Tibial nerve (tissue), 4 donors: ENCODE data around the gene GABRA1.

Experiments
- EP300 ChIP-seq, 2 donors: sonication (generic); formaldehyde crosslinking; IDR thresholded peaks; one replicate each; pipeline ENCODE4 v1.6.1; 2017; ENCODE audit warnings: antibody characterized with exemption in 2 of 2, mild to moderate bottlenecking in 1 of 2
- POLR2A ChIP-seq, 2 donors: fragments of 450-650 bp; IDR thresholded peaks; one replicate each; pipeline ENCODE4 v1.6.1; 2017; ENCODE audit warnings: antibody characterized with exemption in 2 of 2, mild to moderate bottlenecking in 2 of 2, moderate library complexity in 2 of 2
- TF ChIP-seq, protein P1 (sequence below), 5 experiments: fragments of 200-600 bp in 3 of 5; fragments of 450-650 bp in 2 of 5; sonication (generic) in 3 of 5; IDR thresholded peaks; one replicate each; pipeline ENCODE4 v1.5.1; 2016 to 2019; ENCODE audit warnings: antibody characterized with exemption in 5 of 5, mild to moderate bottlenecking in 3 of 5, moderate library complexity in 2 of 5

DNA sequence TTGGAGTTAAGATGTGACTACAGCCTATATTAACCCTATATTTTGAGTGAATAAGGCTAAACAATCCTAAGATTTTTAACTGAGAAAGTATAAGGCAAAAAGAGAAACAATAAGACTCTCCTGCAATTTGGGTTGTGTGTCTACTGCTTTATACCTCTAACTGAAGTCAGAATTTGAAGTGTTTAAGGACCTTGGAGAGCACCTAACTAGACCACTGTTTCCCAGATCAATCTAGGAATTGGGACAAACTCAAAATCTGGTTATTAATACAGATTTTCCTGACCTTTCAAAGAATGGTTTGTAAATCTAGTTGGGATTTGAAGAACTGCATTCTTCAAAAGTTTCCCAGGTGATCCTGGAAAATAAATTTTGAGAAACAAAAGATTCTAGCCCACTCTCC lies 42.1 kb downstream of the GABRA1 start:
- TF ChIP-seq, protein P1, sequence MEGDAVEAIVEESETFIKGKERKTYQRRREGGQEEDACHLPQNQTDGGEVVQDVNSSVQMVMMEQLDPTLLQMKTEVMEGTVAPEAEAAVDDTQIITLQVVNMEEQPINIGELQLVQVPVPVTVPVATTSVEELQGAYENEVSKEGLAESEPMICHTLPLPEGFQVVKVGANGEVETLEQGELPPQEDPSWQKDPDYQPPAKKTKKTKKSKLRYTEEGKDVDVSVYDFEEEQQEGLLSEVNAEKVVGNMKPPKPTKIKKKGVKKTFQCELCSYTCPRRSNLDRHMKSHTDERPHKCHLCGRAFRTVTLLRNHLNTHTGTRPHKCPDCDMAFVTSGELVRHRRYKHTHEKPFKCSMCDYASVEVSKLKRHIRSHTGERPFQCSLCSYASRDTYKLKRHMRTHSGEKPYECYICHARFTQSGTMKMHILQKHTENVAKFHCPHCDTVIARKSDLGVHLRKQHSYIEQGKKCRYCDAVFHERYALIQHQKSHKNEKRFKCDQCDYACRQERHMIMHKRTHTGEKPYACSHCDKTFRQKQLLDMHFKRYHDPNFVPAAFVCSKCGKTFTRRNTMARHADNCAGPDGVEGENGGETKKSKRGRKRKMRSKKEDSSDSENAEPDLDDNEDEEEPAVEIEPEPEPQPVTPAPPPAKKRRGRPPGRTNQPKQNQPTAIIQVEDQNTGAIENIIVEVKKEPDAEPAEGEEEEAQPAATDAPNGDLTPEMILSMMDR (IDR thresholded peaks at IDR 0.05), result no peak
- no peak for TF ChIP-seq POLR2A (IDR thresholded peaks at IDR 0.05)
- no peak for TF ChIP-seq EP300 (IDR thresholded peaks at IDR 0.05)
